Kidney (tissue), 14 donors: ENCODE data around the gene KLHL14. TPM values are rescaled to one million over a fixed set of nuclear protein-coding genes. Genes with fewer than 3 reads are reported as not detected.

ENCODE experiments used
- DNase-seq, 5 donors: peaks; one replicate each; pipeline ENCODE4 v3.0.0-alpha.2; 2013 to 2020
- FAIRE-seq: peaks from 2 replicates; lab custom pipeline; 2012; peaks lifted over from hg19 to GRCh38; lab: Jason Lieb, UNC
- H3K27ac ChIP-seq, 2 donors: one replicate each; pipeline ENCODE4 v1.7.0; 2013; ENCODE audit warnings: low read depth in 2 of 2, low read length in 2 of 2, inconsistent platforms in 1 of 2
- H3K27me3 ChIP-seq: one replicate; pipeline ENCODE4 v1.7.1; 2013; ENCODE audit warnings: low read length, inconsistent platforms; ENCODE audit not compliant: control insufficient read depth, insufficient read depth
- H3K36me3 ChIP-seq, 3 donors: one replicate each; pipeline versions ENCODE4 v1.7.0 to v1.7.1; 2013; ENCODE audit warnings: low read length in 3 of 3, control low read depth in 1 of 3, inconsistent platforms in 1 of 3; ENCODE audit not compliant: insufficient read depth in 3 of 3, control insufficient read depth in 2 of 3
- H3K4me1 ChIP-seq, 3 donors: one replicate each; pipeline versions ENCODE4 v1.7.0 to v1.7.1; 2013; ENCODE audit warnings: low read length in 3 of 3, inconsistent platforms in 1 of 3, low read depth in 1 of 3; ENCODE audit not compliant: control insufficient read depth in 2 of 3, insufficient read depth in 2 of 3
- H3K4me3 ChIP-seq, 3 donors: one replicate each; pipeline versions ENCODE4 v1.7.0 to v1.8.1; 2013; ENCODE audit warnings: low read length in 3 of 3, control low read depth in 1 of 3, inconsistent platforms in 1 of 3
- H3K9ac ChIP-seq, 3 donors: one replicate each; pipeline versions ENCODE4 v1.7.0 to v1.7.1; 2013; ENCODE audit warnings: low read length in 3 of 3, control low read depth in 1 of 3, inconsistent platforms in 1 of 3
- H3K9me3 ChIP-seq, 3 donors: one replicate each; pipeline versions ENCODE4 v1.7.0 to v1.7.1; 2013; ENCODE audit warnings: low read length in 3 of 3, control low read depth in 1 of 3, inconsistent platforms in 1 of 3; ENCODE audit not compliant: control insufficient read depth in 2 of 3, insufficient read depth in 1 of 3
- intact Hi-C: fragments of 100-400 bp; cut with DNase I; formaldehyde crosslinking; loops from one replicate; pipeline ENCODE4 v1.11.1; 2022
- polyA plus RNA-seq: library from polyadenylated mRNA; stranded (reverse); fragments of 350-450 nt; fragmentation: Illumina TruSeq; extraction: RNeasy Lipid Tissue Mini Kit (QIAGEN cat#74804); gene quantifications from one replicate; pipeline ENCODE4 v1.2.3, GENCODE V29; 2014; ENCODE audit warnings: low read depth, low replicate concordance; ENCODE audit not compliant: insufficient read depth
- total RNA-seq: library from RNA; stranded (reverse); fragmentation: NEBNext Ultra II Directional; extraction: Animal tissue kit (Norgen Biotek cat#: 25700); gene quantifications from one replicate; pipeline ENCODE4 v1.2.1, GENCODE V29; 2021
- TF ChIP-seq, protein P1 (sequence below): IDR thresholded peaks from 3 replicates; pipeline ENCODE4 v1.5.1; 2012; ENCODE audit warnings: mild to moderate bottlenecking, moderate library complexity, borderline replicate concordance; ENCODE audit not compliant: insufficient read depth; ENCODE audit errors: extremely low read depth
- donor health status: control.
- donor health status: control.
- donor health status: control.
- donor health status: control.
- donor health status: control.
- donor health status: DM: yes; HTN: yes; CAD: no.
- donor health status: Normal renal cell carcinoma (clear cell type).

Gene KLHL14
- total and polyA plus RNA-seq, 2 donors from 2014 or later, result 3.7 to 15.4 TPM

DNA sequence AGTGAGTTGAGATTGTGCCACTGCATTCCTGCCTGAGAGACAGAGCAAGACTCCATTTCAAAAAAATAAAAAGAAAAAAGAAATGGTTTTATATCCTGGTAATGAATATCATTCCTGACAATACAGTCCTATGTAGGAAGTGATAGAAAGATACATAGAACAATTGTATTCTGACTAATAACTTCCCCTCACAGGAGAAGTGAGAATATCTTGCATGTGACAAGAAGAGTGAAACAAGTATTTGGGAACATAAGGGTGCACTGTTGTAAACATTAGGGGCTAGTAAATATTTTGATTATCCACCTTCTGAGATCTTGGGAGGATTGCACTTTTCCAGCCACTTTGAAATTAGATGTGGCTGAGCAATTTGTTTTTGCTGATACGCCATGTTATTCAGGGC is 40.7 kb downstream of the KLHL14 start:
- intact Hi-C loops, result no loop called here
- FAIRE-seq, result no peak
- Histone ChIP-seq H3K9ac (no peak overlapping the region), H3K9me3 (no peaks in the 10 kb centered on the region), H3K36me3 (no peaks in the 10 kb centered on the region), H3K27ac (no peak overlapping the region), H3K4me1 (peaks cover 0 to 9% (median 0%) of the 10 kb centered on the region in 3 donors), H3K4me3 (no peak overlapping the region), H3K27me3 (no peaks in the 10 kb centered on the region)
- DNase-seq, result no peak
- TF ChIP-seq, protein P1, sequence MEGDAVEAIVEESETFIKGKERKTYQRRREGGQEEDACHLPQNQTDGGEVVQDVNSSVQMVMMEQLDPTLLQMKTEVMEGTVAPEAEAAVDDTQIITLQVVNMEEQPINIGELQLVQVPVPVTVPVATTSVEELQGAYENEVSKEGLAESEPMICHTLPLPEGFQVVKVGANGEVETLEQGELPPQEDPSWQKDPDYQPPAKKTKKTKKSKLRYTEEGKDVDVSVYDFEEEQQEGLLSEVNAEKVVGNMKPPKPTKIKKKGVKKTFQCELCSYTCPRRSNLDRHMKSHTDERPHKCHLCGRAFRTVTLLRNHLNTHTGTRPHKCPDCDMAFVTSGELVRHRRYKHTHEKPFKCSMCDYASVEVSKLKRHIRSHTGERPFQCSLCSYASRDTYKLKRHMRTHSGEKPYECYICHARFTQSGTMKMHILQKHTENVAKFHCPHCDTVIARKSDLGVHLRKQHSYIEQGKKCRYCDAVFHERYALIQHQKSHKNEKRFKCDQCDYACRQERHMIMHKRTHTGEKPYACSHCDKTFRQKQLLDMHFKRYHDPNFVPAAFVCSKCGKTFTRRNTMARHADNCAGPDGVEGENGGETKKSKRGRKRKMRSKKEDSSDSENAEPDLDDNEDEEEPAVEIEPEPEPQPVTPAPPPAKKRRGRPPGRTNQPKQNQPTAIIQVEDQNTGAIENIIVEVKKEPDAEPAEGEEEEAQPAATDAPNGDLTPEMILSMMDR, result no peak

DNA sequence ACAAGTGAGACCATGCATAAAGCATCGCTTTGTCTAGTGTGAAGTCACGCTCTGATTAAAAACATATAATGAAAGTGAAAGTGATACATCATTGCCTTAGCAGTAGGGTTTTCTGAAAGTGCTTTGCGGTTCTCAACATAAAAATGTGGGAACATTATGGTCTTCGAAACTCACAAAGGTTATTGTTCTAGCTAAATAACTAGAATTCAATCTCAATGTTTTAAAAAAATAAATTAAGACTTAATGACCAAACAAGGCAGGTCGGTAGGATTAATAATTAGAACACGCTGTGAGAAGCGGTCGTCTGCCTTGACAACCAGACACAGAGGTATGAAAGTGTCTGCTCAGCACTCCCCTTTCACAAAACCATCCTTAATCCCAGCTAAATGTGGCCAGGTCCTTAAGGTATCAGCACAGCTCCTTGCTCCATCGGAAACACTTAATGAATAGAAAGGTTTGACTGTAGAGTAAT is 42.2 kb downstream of the KLHL14 start:
- no peaks in the 10 kb centered on the region for H3K36me3 ChIP-seq
- TF ChIP-seq, protein P1, result no peak
- no peaks in the 10 kb centered on the region for H3K9me3 ChIP-seq
- peak overlapping the region; percentile 57 to 72 (median 62) for H3K4me3 ChIP-seq
- DNase-seq (peak in 2 of 5 donors; percentile 58 to 69), FAIRE-seq (peak; percentile 84)
- H3K27me3 ChIP-seq, result no peaks in the 10 kb centered on the region
- H3K4me1 ChIP-seq, result peaks cover 0 to 9% (median 0%) of the 10 kb centered on the region in 3 donors
- intact Hi-C loops, result no loop called here
- peak overlapping the region in 1 of 2 donors; percentile 23 for H3K27ac ChIP-seq
- peak overlapping the region in 2 of 3 donors; percentile 42 to 54 for H3K9ac ChIP-seq

DNA sequence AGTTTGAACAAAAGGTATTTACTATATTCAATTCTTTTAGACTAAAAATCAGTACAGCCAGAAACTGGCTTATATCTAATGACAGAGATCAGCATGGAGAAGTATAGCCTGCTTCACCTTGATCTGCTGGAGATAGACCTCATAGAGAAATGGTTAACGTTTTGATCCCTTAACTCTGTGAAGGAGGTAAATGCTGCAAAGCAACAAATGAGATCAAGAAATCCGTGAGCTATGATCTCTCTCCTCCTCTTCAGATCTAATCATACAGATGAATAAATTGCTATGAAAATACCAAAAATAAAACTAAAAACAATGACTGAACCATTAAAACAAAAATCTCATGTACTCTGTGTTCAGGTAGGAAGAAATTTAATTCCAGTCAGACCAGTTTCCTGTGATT is 42.8 kb downstream of the KLHL14 start:
- Histone ChIP-seq H3K4me1 (peaks cover 0 to 5% (median 0%) of the 10 kb centered on the region in 3 donors), H3K4me3 (peak overlapping the region; percentile 57 to 72 (median 62)), H3K9ac (peak overlapping the region in 2 of 3 donors; percentile 31 to 54), H3K27me3 (no peaks in the 10 kb centered on the region), H3K36me3 (no peaks in the 10 kb centered on the region), H3K27ac (no peak overlapping the region), H3K9me3 (no peaks in the 10 kb centered on the region)
- TF ChIP-seq, protein P1, result no peak
- no peak for DNase-seq
- intact Hi-C loops, result no loop called here
- no peak for FAIRE-seq
